Colonic mucosa (tissue), 4 donors: ENCODE results near the gene CNIH3. TPM values are rescaled to one million over a fixed set of nuclear protein-coding genes. Genes with fewer than 3 reads are reported as not detected.

Experiments
- DNase-seq: peaks from one replicate; pipeline ENCODE4 v3.0.0-alpha.2; 2020
- H3K27ac ChIP-seq: fragments of 200-600 bp; one replicate; pipeline ENCODE4 v1.8.0; 2021
- H3K27me3 ChIP-seq: fragments of 200-600 bp; one replicate; pipeline ENCODE4 v1.8.0; 2021
- H3K36me3 ChIP-seq: fragments of 200-600 bp; one replicate; pipeline ENCODE4 v1.8.0; 2021
- H3K4me1 ChIP-seq: fragments of 200-600 bp; one replicate; pipeline ENCODE4 v1.8.0; 2021; ENCODE audit warnings: mild to moderate bottlenecking
- H3K4me3 ChIP-seq: fragments of 200-600 bp; one replicate; pipeline ENCODE4 v1.8.0; 2021
- H3K9ac ChIP-seq, 2 donors: one replicate each; pipeline ENCODE4 v1.7.0; 2013; ENCODE audit warnings: control low read depth in 2 of 2, low read depth in 2 of 2, low read length in 2 of 2
- H3K9me3 ChIP-seq: fragments of 200-600 bp; one replicate; pipeline ENCODE4 v1.8.0; 2021
- intact Hi-C: fragments of 100-400 bp; cut with DNase I; formaldehyde crosslinking; loops from one replicate; pipeline ENCODE4 v1.14.1; 2022
- total RNA-seq, 2 donors: library from RNA; stranded (reverse); fragmentation: NEBNext Ultra II Directional in 1 of 2; extraction: Animal tissue kit (Norgen Biotek cat#: 25700) in 1 of 2; gene quantifications; one replicate each; pipeline ENCODE4 v1.2.1, GENCODE V29; 2021
- TF ChIP-seq, protein P1 (sequence below): fragments of 200-600 bp; IDR thresholded peaks from one replicate; pipeline ENCODE4 v1.8.0; 2022; ENCODE audit warnings: antibody characterized with exemption, mild to moderate bottlenecking
- donor health status: healthy.
- donor health status: DM: no; HTN: no; CAD: no.
- donor health status: DM: no; HTN: no; CAD: no.

CNIH3 gene
- total RNA-seq, 2 donors from 2014 or later: 0.69 to 1.4 TPM

DNA sequence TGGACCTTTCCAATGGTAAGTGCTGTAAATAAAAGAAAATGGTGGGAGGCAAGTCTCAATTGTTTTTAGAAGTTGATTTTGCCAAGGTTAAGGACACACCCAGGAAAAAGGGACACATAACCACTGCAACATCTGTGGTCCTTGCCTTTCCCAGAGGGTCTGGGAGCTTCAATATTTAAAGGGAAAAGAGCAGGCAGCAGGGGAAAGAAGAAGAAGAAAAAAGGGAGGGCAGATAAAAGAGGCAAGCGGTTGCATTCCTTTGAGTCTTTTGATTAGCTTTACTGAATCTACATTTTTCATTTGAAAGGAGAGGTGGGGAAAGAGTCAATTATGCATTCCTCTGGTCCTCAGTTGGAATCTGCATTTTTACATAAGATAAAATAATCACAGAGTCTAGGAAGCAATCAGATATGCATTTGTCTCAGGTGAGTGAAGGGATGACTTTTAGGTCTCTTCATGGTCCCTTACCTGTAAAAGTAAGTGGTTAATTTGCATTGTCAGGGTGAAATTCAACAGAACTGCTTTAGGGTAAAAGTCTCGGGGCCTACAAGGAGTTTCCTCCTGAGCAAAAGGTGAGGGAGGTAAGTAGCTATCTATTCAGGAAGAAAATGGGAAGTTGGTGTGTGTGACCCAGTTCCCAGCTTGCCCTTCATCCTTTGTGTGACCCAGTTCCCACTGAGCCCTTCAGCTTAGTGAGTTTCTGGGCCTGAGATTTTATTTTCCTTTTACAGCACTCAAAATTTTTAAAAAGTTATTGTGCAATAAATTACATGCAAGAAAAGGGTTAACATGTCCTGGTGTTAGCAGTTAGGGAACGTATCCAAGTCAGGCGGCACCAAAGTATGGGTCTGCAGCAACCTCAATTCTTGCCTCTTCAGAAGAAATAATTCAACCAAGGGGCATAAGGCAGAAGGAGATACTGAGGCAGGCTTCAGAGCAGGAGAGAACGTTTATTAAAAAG is 8.6 kb upstream of the CNIH3 start:
- no peak overlapping the region for H3K9ac ChIP-seq
- TF ChIP-seq, protein P1, sequence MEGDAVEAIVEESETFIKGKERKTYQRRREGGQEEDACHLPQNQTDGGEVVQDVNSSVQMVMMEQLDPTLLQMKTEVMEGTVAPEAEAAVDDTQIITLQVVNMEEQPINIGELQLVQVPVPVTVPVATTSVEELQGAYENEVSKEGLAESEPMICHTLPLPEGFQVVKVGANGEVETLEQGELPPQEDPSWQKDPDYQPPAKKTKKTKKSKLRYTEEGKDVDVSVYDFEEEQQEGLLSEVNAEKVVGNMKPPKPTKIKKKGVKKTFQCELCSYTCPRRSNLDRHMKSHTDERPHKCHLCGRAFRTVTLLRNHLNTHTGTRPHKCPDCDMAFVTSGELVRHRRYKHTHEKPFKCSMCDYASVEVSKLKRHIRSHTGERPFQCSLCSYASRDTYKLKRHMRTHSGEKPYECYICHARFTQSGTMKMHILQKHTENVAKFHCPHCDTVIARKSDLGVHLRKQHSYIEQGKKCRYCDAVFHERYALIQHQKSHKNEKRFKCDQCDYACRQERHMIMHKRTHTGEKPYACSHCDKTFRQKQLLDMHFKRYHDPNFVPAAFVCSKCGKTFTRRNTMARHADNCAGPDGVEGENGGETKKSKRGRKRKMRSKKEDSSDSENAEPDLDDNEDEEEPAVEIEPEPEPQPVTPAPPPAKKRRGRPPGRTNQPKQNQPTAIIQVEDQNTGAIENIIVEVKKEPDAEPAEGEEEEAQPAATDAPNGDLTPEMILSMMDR: no peak
- DNase-seq: no peak
- H3K9me3 ChIP-seq: no peaks in the 10 kb centered on the region
- H3K27me3 ChIP-seq: no peaks in the 10 kb centered on the region
- intact Hi-C loops: no loop called here
- no peaks in the 10 kb centered on the region for H3K36me3 ChIP-seq
- no peaks in the 10 kb centered on the region for H3K4me1 ChIP-seq
- H3K27ac ChIP-seq: no peak overlapping the region
- no peak overlapping the region for H3K4me3 ChIP-seq

DNA sequence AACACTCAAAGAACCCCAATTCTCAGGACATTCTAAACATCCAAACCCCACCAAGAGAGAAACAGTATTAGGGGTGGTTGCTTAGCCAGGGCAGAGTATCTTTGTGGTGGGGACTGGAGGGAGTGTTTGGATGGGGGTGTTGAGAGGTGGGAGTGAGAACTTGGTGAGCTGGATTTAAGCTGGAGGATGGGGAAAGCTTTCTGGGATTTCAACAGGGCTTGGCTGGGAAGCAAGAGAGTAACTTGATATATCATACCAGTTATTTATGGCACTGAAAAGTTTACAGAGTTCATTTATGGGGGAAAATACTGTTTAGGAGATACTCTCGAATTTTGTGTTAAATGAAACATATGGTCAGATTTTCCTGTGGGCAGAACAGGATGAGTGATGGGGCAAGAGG is 6.8 kb upstream of the CNIH3 start:
- no peaks in the 10 kb centered on the region for H3K36me3 ChIP-seq
- no peak for DNase-seq
- no peak overlapping the region for H3K4me3 ChIP-seq
- TF ChIP-seq, protein P1: no peak
- no peaks in the 10 kb centered on the region for H3K27me3 ChIP-seq
- intact Hi-C loops: no loop called here
- no peak overlapping the region for H3K9ac ChIP-seq
- no peaks in the 10 kb centered on the region for H3K4me1 ChIP-seq
- no peaks in the 10 kb centered on the region for H3K9me3 ChIP-seq
- H3K27ac ChIP-seq: no peak overlapping the region

DNA sequence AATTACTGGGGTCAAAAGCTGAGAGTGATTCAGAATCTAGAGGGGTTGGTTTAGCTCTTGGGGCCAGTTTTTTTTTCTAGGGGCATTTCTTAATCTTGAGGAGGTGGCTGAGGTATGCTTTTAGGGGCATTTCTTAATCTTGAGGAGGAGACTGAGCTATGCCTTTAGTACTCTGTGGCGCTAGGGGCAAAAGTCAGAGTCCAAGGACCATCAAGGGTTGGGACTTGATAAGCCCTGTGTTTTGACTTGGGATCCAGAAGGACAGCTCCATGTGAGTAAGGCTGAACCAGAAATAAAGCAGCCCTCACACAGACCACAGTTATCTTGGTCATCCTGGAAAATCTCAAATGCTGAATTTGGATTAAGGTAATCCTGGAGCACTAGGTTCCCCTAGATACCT is 3.9 kb upstream of the CNIH3 start:
- Histone ChIP-seq H3K4me1 (peaks cover 4% of the 10 kb centered on the region), H3K27ac (no peak overlapping the region), H3K9me3 (no peaks in the 10 kb centered on the region), H3K36me3 (no peaks in the 10 kb centered on the region), H3K4me3 (no peak overlapping the region), H3K9ac (no peak overlapping the region), H3K27me3 (peaks cover 21% of the 10 kb centered on the region)
- no peak for DNase-seq
- TF ChIP-seq, protein P1: no peak
- intact Hi-C loops: no loop called here

DNA sequence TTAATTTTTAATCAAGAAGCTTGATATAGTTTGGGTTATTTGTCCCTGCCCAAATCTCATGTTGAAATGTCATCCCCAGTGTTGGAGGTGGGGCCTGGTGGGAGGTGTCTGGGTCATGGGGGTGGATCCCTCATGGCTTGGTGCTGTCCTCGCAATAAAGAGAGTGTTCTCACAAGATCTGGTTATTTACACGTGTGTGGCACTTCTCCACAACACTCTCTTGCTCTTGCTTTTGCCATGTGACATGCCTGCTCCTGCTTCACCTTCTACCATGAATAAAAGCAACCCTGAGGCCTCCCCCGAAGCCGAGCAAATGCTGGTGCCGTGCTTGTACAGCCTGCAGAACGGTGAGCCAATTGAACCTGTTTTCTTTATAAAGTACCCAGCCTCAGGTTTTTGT is 2.6 kb upstream of the CNIH3 start:
- Histone ChIP-seq H3K27me3 (peaks cover 33% of the 10 kb centered on the region), H3K27ac (no peak overlapping the region), H3K4me1 (peaks cover 4% of the 10 kb centered on the region), H3K36me3 (no peaks in the 10 kb centered on the region), H3K9ac (no peak overlapping the region), H3K9me3 (no peaks in the 10 kb centered on the region), H3K4me3 (no peak overlapping the region)
- TF ChIP-seq, protein P1: no peak
- no peak for DNase-seq
- intact Hi-C loops: no loop called here

DNA sequence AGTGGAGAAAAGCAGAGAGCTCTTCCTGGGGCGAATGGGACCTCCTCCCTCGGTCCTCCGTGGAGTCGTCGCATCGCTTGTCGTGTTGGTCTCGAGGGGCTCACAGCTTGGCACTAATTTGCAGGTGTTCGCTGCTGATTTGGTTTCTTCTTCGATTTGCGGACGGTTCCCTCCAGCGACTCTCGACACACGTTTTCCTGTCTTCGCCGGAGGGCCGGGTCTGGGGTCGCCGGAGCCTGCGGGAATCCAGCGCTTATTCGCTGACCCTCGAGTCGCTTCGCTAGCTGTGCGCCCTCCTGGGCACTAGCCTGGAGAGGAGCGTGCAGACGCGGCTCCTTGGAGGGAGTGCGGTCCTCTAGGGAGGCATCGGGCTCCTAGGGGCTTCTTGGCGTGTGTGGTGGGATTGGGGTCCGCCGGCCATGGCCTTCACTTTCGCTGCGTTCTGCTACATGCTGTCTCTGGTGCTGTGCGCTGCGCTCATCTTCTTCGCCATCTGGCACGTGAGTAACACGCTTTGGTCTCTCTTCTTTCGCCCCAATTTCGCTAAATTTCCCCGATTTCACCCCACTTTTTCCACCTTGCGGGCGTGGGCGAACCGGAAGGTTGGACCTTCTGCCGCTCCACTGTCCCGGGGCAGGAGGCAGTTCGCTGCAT is 766 bp downstream of the CNIH3 start:
- Histone ChIP-seq H3K4me3 (peak overlapping the region; percentile 28), H3K27ac (no peak overlapping the region), H3K9ac (no peak overlapping the region), H3K4me1 (peaks cover 4% of the 10 kb centered on the region), H3K9me3 (no peaks in the 10 kb centered on the region), H3K36me3 (no peaks in the 10 kb centered on the region), H3K27me3 (peaks cover 41% of the 10 kb centered on the region)
- no peak for DNase-seq
- TF ChIP-seq, protein P1: no peak
- intact Hi-C loops: no loop called here
